DMS53 treated with DMSO at 0.1 percent for 48 hours (cell line): ENCODE data around the gene BPIFB2.

Experiments
- DNase-seq: peaks from one replicate; lab custom pipeline; 2025; ENCODE audit not compliant: unreplicated experiment; lab: John Stamatoyannopoulos, UW

Gene BPIFB2

DNA sequence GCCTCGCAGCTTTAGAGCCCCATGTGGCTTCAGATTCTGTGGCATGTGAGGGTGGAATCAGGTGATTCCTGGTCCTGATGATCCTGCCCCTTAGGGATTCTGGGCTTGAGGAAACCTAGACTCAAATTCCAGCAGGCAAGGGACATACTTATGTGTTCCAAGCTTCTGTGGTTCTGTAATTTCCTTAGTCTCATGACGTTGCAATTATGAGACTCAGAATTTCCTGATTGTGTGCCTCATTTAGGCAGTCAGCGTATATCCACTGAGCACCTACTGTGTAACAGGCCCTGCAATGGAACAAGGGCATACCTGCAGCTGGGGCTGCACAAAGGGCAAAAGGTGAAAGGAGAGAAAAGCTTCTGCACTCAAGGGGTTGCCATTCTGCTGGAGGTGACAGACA, 60.3 kb downstream of the BPIFB2 start:
- DNase-seq: no peak

DNA sequence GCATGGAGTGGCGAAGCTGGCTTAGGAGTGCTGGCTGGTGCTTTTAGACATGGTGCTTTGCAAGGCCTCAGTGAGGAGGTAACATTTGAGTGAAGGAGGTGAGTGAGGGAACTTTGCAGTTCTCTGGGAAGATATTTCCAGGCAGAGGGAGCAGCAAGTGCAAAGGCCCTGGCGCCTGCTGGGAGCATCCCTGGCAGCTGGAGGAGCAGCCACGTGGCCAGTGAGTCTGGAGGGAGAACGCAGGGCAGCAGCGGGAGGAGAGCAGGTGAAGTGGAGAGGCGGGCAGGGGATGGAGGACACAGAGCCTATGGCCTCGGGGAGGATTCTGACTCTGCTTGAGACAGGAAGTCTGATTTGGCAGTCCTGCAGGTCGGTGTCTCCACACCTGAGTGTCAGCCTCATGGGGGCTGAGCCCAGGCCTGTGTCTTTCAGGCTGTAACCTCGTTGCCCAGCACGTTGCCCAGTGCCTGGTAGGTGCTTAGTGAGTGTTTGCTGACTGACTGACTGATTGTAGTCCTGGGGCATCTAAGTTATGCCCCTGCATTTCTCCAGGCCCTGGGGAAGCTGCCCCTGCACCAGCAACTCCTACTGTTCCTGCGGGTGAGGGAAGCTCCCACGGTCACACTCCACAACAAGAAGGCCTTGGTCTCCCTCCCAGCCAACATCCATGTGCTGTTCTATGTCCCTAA, 60.9 kb downstream of the BPIFB2 start:
- no peak for DNase-seq

DNA sequence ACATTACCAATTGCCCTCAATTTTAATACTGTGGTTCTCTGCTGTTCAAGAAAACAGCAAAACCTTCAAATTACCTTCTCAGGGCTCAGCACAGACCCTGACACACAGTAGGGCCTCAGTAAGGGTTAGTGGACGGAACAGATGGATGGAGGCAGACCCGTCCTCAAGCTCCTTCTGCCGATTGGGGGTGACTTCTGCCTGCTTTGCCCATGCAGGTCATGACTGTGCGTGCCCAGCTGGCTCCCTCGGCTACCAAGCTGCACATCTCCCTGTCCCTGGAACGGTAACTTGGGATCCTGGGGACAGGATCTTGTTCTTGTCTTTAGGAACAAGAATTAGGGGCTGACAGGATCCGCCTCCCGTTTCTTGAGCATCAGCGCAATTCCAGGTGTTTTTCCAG, 62.2 kb downstream of the BPIFB2 start:
- DNase-seq: no peak

DNA sequence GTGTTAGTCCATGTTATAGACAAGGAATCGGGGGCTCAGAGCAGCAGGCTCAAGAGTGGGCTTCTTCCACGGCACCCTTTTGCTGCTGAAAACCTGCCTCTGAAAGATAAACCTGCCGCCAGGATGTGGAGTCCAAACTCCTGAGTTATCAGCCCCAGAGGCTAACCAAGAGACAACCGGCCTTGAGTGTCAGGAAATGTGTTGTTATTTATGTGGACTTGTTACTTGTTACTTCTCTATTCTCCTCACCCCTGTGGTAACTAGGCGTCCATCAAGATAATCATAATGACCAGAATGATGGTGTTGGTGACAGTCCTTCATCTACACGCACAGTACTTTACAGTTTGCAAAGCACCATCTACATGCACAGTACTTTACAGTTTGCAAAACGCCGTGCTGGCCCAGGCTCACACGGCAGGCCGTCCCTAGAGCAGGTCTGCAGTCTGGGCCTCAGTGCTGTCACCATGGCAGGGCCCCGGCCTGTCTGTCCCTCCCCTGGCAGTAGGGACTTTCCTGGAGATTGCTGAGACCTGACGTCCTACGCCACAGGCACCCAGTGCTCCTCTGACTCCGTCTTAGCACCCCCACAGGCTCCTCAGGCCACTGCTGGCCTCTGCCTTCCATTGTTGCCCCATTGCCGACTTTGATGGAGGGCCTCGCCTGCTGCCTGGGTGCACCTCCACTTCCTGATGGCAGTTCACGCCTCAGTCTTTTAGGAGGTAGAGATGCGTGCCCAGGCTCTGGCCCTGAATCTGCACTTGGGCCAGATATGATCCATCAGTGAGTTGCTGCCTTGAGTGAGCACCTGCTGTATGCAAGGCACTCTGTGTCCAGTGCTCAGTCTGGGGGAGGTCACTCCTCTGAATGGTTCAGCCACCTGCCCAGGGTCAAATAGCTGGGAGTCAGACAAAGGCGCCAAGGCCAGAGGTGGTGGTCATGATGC, 62.9 kb downstream of the BPIFB2 start:
- DNase-seq: no peak

DNA sequence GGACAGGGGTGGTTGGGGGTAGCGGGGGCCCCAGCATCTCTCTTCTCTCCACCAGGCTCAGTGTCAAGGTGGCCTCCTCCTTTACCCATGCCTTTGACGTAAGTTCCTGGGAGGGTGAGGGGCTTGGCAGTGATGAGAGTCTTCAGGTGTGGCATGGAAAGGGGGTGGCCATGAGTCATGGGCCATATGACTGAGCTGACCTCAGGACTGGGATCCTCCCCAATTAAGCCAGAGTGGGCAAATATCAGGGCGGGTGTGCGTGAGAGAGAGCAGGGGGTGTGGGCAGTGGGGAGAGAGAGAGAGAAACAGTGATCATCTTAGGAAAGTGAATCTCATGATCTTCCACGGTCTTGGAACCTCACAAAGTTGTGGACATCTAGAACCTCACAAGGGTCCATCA, 63.7 kb downstream of the BPIFB2 start:
- no peak for DNase-seq

DNA sequence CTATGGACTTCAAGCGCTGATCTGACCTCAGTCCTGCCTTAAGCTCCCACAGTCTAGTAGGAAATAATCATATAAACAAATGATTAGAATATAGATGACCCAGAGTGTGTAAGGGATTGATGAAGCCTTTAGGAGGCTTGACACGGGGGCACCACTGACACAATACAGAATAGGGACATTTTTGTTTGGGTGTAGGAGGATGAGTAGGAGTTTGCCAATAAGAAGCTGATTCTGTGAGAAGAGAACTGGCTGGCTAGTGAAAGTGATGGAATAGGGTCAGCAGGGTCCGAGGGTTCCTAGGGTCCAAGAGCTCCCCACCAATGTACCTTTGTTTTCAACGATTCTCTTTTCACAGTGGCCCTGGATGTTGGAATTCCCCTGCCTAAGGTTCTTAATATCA, 64.9 kb downstream of the BPIFB2 start:
- DNase-seq: no peak

DNA sequence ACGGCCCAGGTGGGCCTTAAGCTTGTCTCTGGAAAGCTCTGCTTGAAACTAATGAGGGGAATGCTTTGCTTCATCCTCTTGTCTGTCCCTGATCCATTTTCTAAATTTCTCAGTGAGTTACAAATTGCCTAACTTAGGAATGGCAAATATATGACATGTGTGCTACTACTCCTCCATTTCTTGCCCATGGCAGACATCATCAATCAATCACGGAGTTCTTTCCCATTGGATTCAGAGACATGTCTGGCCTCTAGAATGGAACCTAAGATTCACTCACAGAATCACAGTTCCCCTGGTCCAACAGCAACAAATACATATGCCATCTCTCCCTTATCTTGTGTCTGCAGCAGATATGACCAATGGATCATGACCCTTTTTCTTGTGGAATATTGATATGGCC, 65.3 kb downstream of the BPIFB2 start:
- no peak for DNase-seq
